Activated CD8-positive, alpha-beta memory T cell treated with anti-CD3 and anti-CD28 coated beads for 48 hours (primary cell): Measurements from ENCODE around the gene SLX4IP.

ENCODE experiments used
- DNase-seq, 3 experiments: peaks; one replicate each; pipeline ENCODE4 v3.0.0-alpha.2; 2020; ENCODE audit warnings: low read depth in 2 of 3, low spot score in 2 of 3

SLX4IP gene

GRCh38 chr20:10673176-10673841, 238.2 kb downstream of the SLX4IP start:
- DNase-seq: no peak

DNA sequence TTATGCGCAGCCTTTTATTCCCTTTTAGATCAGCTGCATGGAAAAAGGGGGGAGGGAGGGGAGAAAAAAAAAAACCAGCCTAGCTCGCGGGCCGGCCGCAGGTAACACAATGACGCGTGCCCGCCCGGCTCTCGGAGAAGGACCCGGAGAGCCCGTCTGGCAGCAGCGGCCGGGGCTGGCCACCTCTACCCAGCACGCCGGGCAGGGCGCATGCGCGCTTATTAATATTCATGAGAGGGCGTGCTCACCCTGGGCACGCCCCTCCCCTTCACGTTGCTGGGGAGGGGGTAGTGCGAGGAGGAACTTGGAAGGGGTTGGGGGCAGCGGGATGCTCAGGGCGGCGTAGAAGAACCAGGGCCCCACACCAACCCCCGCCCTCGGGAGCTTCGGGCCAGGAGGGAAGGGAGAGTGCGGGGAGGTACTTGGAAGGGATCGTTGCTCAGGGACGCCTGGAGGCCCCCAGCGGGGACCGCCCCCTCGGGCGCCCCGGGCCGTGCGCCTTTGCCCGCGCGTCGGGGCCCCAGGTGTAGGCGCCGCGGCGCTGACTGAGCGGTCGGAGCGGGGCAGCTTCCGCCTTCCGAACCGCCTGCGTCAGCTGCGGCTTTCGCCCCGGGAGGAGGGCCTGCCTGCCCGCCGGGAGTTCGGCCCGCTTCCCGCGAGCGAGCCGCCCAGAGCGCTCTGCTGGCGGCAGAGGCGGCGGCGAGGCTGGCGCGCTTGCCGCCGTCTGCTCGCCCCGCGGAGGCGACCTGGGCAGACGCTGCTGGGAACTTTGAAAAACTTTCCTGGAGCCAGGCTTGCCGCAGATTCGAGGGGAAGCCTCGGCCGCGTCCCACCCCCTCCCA, 239.0 kb downstream of the SLX4IP start, which contains the start of gene JAG1:
Gene JAG1 (minus strand): TSS at position 158 of the 842 bp plus-strand sequence. CDS start 469 bp downstream, outside the sequence.
- DNase-seq: peak; percentile 43 to 52 (median 47)

DNA sequence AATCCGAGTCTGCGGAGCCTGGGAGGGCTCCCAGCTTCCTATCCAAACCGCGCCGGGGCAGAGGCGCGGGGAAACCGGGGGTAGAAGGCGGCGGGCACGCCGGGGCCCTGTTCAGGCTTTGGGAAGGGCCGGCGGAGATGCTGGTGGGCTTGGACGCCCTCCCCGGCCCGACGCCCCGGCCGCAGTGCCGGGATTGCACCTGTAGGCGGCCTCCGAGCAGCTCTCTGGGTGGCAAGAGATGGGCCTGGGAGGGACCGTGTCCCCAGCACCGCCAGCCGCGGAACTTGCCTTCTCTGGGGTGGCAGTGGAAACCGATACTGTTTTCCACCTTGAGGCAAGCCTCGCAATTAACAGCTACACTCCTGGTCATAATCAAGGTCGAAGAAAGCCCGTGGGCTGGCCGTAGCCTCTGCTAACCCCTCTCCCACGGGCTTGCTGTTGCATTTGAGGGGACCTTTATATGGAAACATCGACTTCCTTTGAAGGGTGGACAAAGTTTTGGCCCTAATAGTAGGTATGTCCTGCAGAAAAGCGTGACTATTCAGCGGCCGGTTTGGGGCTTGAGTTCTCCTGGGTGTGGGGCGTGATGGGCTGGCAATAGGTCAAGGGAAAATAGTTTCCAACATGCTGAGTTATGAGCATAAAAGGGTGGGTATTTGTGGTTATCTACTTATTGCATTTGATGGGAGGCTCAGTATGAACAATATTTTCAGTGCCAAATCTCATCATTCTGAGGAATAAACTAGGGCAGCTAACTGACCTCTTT, 239.8 kb downstream of the SLX4IP start:
- peak in 2 of 3 experiments; percentile 12 to 20 for DNase-seq

- no peak for DNase-seq
These were observed 240.3 kb downstream of the SLX4IP start for GRCh38 chr20:10675450-10675848.

DNA sequence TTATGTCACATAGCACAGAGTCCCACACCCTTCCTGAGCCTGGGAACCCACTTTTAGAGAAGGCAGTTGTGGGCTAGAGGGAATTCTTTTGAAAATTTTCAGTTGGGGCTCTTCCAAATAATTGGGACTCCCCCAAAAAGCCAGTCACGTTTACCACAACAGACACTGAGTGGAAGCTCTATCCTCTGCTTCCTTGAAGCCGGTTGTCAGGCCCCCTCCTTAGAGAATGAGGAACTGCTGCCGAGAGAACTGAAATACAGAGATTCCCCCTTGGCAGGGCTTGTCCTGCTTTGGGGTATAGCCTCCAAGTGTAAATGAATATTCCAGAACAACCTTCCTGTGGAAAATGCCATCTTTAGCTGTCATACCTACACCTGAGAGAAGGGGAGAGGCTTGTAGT, 241.4 kb downstream of the SLX4IP start:
- DNase-seq: no peak
